ENCODE results near the gene CNOT4.

Gene CNOT4

DNA sequence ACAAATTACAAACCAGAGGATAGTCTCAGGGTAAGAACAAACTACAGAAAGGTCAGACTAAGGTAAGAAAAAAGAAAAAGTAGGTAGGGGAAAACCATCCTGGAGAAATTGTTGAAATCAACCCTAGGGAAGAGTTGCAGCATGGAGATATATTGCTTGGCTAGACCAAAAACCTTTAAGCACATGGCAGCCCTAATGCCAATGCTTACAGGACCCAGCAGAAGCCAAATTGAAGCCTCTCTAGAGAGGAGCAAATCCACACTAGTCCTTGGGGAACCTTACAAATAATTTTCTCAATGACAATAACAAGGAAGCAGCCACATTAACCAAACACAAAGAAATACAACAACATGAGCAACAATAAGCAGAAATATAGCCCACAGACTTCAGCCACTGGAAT lies 81.9 kb downstream of the CNOT4 start:
- Histone ChIP-seq H3K36me3 (replicated peaks; ENCODE audit: low read depth, low read length) (no peaks in the 10 kb centered on the region), H3K4me3 (ENCODE audit: low read length) (no peak overlapping the region), H4K20me1 (ENCODE audit: insufficient read depth, low read length) (peaks cover 11% of the 10 kb centered on the region; the same call in 1 of the 2 replicates), H3K4me1 (ENCODE audit: low read length) (no peaks in the 10 kb centered on the region), H2AFZ (ENCODE audit: low read depth, low read length) (no peak overlapping the region), H3K9me3 (ENCODE audit: insufficient read depth, low read length) (no peaks in the 10 kb centered on the region), H3K9ac (ENCODE audit: low read length) (no peak overlapping the region), H3K27me3 (ENCODE audit: low read depth, low read length) (no peaks in the 10 kb centered on the region), H3K79me2 (ENCODE audit: low read length) (peaks cover 16% of the 10 kb centered on the region), H3K27ac (ENCODE audit: low read length) (no peak overlapping the region), H3K4me2 (ENCODE audit: low read length) (no peak overlapping the region)
- TF ChIP-seq, protein P1, sequence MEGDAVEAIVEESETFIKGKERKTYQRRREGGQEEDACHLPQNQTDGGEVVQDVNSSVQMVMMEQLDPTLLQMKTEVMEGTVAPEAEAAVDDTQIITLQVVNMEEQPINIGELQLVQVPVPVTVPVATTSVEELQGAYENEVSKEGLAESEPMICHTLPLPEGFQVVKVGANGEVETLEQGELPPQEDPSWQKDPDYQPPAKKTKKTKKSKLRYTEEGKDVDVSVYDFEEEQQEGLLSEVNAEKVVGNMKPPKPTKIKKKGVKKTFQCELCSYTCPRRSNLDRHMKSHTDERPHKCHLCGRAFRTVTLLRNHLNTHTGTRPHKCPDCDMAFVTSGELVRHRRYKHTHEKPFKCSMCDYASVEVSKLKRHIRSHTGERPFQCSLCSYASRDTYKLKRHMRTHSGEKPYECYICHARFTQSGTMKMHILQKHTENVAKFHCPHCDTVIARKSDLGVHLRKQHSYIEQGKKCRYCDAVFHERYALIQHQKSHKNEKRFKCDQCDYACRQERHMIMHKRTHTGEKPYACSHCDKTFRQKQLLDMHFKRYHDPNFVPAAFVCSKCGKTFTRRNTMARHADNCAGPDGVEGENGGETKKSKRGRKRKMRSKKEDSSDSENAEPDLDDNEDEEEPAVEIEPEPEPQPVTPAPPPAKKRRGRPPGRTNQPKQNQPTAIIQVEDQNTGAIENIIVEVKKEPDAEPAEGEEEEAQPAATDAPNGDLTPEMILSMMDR (IDR thresholded peaks at IDR 0.05; ENCODE audit: low read depth, low read length), result no peak
- TF ChIP-seq EZH2phosphoT487 (IDR thresholded peaks at IDR 0.05; ENCODE audit: low read depth), result no peak

DNA sequence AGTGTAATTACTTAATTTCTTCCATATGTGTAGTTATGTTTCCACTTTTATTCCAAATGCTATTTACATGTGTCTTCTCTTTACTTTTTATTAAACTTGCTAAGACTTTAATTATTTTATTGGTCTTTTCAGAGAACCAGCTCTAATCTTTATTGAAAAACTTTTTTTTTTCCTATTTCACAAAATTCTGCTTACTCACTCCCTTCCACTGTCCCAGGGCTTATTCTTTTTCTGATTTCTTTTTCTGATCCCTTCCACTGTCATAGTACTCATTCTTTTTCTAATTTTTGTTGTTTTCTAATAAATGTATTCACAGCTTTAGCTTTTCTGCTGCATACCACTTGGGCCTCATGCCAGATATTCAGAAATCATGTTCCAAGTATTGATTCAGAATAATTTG lies 82.7 kb downstream of the CNOT4 start:
- Histone ChIP-seq H3K9ac (ENCODE audit: low read length) (no peak overlapping the region), H2AFZ (ENCODE audit: low read depth, low read length) (no peak overlapping the region), H3K27ac (ENCODE audit: low read length) (no peak overlapping the region), H3K4me2 (ENCODE audit: low read length) (no peak overlapping the region), H3K4me1 (ENCODE audit: low read length) (no peaks in the 10 kb centered on the region), H3K4me3 (ENCODE audit: low read length) (no peak overlapping the region), H4K20me1 (ENCODE audit: insufficient read depth, low read length) (peaks cover 11% of the 10 kb centered on the region; the same call in 1 of the 2 replicates), H3K36me3 (replicated peaks; ENCODE audit: low read depth, low read length) (no peaks in the 10 kb centered on the region), H3K27me3 (ENCODE audit: low read depth, low read length) (no peaks in the 10 kb centered on the region), H3K9me3 (ENCODE audit: insufficient read depth, low read length) (no peaks in the 10 kb centered on the region), H3K79me2 (ENCODE audit: low read length) (peaks cover 16% of the 10 kb centered on the region)
- TF ChIP-seq, protein P1 (IDR thresholded peaks at IDR 0.05; ENCODE audit: low read depth, low read length), result no peak
- TF ChIP-seq EZH2phosphoT487 (IDR thresholded peaks at IDR 0.05; ENCODE audit: low read depth), result no peak

DNA sequence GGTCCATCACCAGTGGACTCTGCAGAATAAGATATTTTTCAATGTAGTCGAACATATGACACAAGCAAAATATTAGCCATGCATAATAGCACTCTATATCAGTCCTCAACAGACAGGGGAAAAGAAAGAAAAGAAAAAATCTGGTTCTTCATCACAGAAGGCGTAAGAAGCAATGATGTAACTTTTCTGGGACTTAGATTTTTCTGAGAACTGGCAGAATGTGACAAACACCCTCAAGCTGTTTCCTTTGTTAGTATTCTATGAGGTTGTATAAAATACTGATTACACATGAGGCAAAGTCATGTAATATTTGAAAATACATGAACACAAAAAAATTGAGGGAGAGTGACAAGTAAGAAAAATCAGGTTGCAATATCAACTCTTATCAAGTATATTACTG lies 84.9 kb downstream of the CNOT4 start:
- no peaks in the 10 kb centered on the region for H3K27me3 ChIP-seq (ENCODE audit: low read depth, low read length)
- TF ChIP-seq, protein P1 (IDR thresholded peaks at IDR 0.05; ENCODE audit: low read depth, low read length), result no peak
- TF ChIP-seq EZH2phosphoT487 (IDR thresholded peaks at IDR 0.05; ENCODE audit: low read depth), result no peak
- H3K4me3 ChIP-seq (ENCODE audit: low read length), result no peak overlapping the region
- H3K36me3 ChIP-seq (replicated peaks; ENCODE audit: low read depth, low read length), result no peaks in the 10 kb centered on the region
- no peak overlapping the region for H2AFZ ChIP-seq (ENCODE audit: low read depth, low read length)
- peaks cover 15% of the 10 kb centered on the region; the same call in 1 of the 2 replicates for H4K20me1 ChIP-seq (ENCODE audit: insufficient read depth, low read length)
- no peak overlapping the region for H3K4me2 ChIP-seq (ENCODE audit: low read length)
- no peaks in the 10 kb centered on the region for H3K4me1 ChIP-seq (ENCODE audit: low read length)
- no peaks in the 10 kb centered on the region for H3K9me3 ChIP-seq (ENCODE audit: insufficient read depth, low read length)
- no peak overlapping the region for H3K9ac ChIP-seq (ENCODE audit: low read length)
- peaks cover 16% of the 10 kb centered on the region for H3K79me2 ChIP-seq (ENCODE audit: low read length)
- H3K27ac ChIP-seq (ENCODE audit: low read length), result no peak overlapping the region

DNA sequence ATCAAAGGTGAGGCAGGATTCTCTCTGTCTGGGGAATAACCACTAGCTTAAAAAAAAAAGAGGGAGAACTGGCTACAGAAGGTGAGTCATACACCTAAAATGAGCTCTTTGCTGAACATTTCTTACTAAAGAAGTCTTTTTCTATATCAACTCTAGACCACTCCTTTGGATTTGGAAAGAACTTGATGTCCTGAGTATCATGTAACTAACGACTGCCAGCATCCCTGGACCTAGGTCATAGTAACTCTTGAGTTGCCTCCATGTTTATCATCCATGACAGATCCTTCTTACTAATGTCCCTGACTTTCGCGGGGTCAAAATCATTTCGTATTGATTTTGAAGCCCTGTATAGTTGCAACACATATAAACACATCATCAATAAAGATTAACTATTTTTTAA lies 89.1 kb downstream of the CNOT4 start:
- Histone ChIP-seq H3K9ac (ENCODE audit: low read length) (no peak overlapping the region), H3K36me3 (replicated peaks; ENCODE audit: low read depth, low read length) (no peaks in the 10 kb centered on the region), H3K4me2 (ENCODE audit: low read length) (no peak overlapping the region), H4K20me1 (ENCODE audit: insufficient read depth, low read length) (peaks cover 4% of the 10 kb centered on the region; the same call in 1 of the 2 replicates), H3K4me3 (ENCODE audit: low read length) (no peak overlapping the region), H3K27ac (ENCODE audit: low read length) (no peak overlapping the region), H3K9me3 (ENCODE audit: insufficient read depth, low read length) (no peaks in the 10 kb centered on the region), H3K4me1 (ENCODE audit: low read length) (no peaks in the 10 kb centered on the region), H3K27me3 (ENCODE audit: low read depth, low read length) (no peaks in the 10 kb centered on the region), H3K79me2 (ENCODE audit: low read length) (peaks cover 11% of the 10 kb centered on the region), H2AFZ (ENCODE audit: low read depth, low read length) (no peak overlapping the region)
- TF ChIP-seq, protein P1 (IDR thresholded peaks at IDR 0.05; ENCODE audit: low read depth, low read length), result no peak
- no peak for TF ChIP-seq EZH2phosphoT487 (IDR thresholded peaks at IDR 0.05; ENCODE audit: low read depth)
